IPS DF 6.9 (cell line): Measurements from ENCODE around the gene ACRV1.

ENCODE experiments used
- DNase-seq: peaks from one replicate; pipeline ENCODE4 v3.0.0-alpha.2; 2013; ENCODE audit warnings: low read depth, low spot score
- H3K27ac ChIP-seq: one replicate; pipeline ENCODE4 v1.5.1; 2013; ENCODE audit warnings: low read length, control low read depth
- H3K27me3 ChIP-seq: 2 replicates; pipeline ENCODE4 v1.6.1; 2013; ENCODE audit warnings: mild to moderate bottlenecking, low read length; ENCODE audit not compliant: control insufficient read depth, insufficient read depth
- H3K36me3 ChIP-seq: 2 replicates; pipeline ENCODE4 v1.6.1; 2013; ENCODE audit warnings: low read length; ENCODE audit not compliant: control insufficient read depth, insufficient read depth
- H3K4me1 ChIP-seq: 2 replicates; pipeline ENCODE4 v1.6.1; 2013; ENCODE audit warnings: low read length; ENCODE audit not compliant: control insufficient read depth, insufficient read depth
- H3K4me3 ChIP-seq: 2 replicates; pipeline ENCODE4 v1.5.1; 2013; ENCODE audit warnings: mild to moderate bottlenecking, low read length
- H3K9me3 ChIP-seq: 2 replicates; pipeline ENCODE4 v1.6.1; 2013; ENCODE audit warnings: low read length, inconsistent platforms; ENCODE audit not compliant: control insufficient read depth, insufficient read depth
- WGBS: extraction: QIAGEN DNeasy Blood & Tissue Kit; methylation state at CpG from one replicate; pipeline ENCODE4 v1.1.7; 2013; ENCODE audit warnings: mixed read lengths, missing lambda C conversion rate; ENCODE audit not compliant: insufficient read length, insufficient coverage; 5-methylcytosine and 5-hydroxymethylcytosine counted together

Gene ACRV1

GRCh38 chr11:125689274-125689859 is 8.7 kb upstream of the ACRV1 start:
- Histone ChIP-seq H3K9me3 (no peaks in the 10 kb centered on the region), H3K4me1 (no peaks in the 10 kb centered on the region), H3K27me3 (no peaks in the 10 kb centered on the region), H3K4me3 (no peak overlapping the region), H3K27ac (no peak overlapping the region), H3K36me3 (0 out of 2 replicates have a peak, but pooled peaks cover 3% of the 10 kb centered on the region)
- WGBS = 100% methylated on average over 1 of the region's 6 CpGs
- DNase-seq = no peak

- no peaks in the 10 kb centered on the region for H3K27me3 ChIP-seq
- no peaks in the 10 kb centered on the region for H3K9me3 ChIP-seq
- H3K36me3 ChIP-seq = 0 out of 2 replicates have a peak, but pooled peaks cover 3% of the 10 kb centered on the region
- H3K4me1 ChIP-seq = no peaks in the 10 kb centered on the region
- H3K27ac ChIP-seq = no peak overlapping the region
- DNase-seq = no peak
- no peak overlapping the region for H3K4me3 ChIP-seq
- WGBS = no CpG with 5 or more reads among the region's 3 CpGs
Measured at GRCh38 chr11:125688632-125689031, 8.0 kb upstream of the ACRV1 start.

GRCh38 chr11:125688066-125688465 is 7.4 kb upstream of the ACRV1 start:
- no CpG with 5 or more reads among the region's 11 CpGs for WGBS
- no peak for DNase-seq

GRCh38 chr11:125685228-125685627 is 4.6 kb upstream of the ACRV1 start:
- no peak overlapping the region for H3K4me3 ChIP-seq
- no peak for DNase-seq
- no peaks in the 10 kb centered on the region for H3K36me3 ChIP-seq
- no peaks in the 10 kb centered on the region for H3K4me1 ChIP-seq
- H3K27me3 ChIP-seq = no peaks in the 10 kb centered on the region
- no peak overlapping the region for H3K27ac ChIP-seq
- no peaks in the 10 kb centered on the region for H3K9me3 ChIP-seq
- WGBS = 100% methylated on average over 1 of the region's 9 CpGs

More at GRCh38 chr11:125688066-125688465, 7.4 kb upstream of the ACRV1 start:
- Histone ChIP-seq H3K27me3 (no peaks in the 10 kb centered on the region), H3K27ac (no peak overlapping the region), H3K4me3 (no peak overlapping the region), H3K36me3 (no peaks in the 10 kb centered on the region), H3K4me1 (no peaks in the 10 kb centered on the region), H3K9me3 (no peaks in the 10 kb centered on the region)

GRCh38 chr11:125679837-125680236 is 810 bp downstream of the ACRV1 start:
- H3K4me3 ChIP-seq = no peak overlapping the region
- H3K27me3 ChIP-seq = no peaks in the 10 kb centered on the region
- no peaks in the 10 kb centered on the region; the same call in 1 of the 2 replicates for H3K36me3 ChIP-seq
- no CpG with 5 or more reads among the region's 2 CpGs for WGBS
- no peaks in the 10 kb centered on the region for H3K4me1 ChIP-seq
- H3K27ac ChIP-seq = no peak overlapping the region
- no peak for DNase-seq
- H3K9me3 ChIP-seq = no peaks in the 10 kb centered on the region

- Histone ChIP-seq H3K27me3 (no peaks in the 10 kb centered on the region), H3K36me3 (no peaks in the 10 kb centered on the region; the same call in 1 of the 2 replicates), H3K27ac (no peak overlapping the region), H3K4me1 (no peaks in the 10 kb centered on the region), H3K9me3 (no peaks in the 10 kb centered on the region), H3K4me3 (no peak overlapping the region)
- no CpG with 5 or more reads among the region's 4 CpGs for WGBS
- DNase-seq = no peak
Measured at GRCh38 chr11:125679397-125679796, 1.2 kb downstream of the ACRV1 start.

DNA sequence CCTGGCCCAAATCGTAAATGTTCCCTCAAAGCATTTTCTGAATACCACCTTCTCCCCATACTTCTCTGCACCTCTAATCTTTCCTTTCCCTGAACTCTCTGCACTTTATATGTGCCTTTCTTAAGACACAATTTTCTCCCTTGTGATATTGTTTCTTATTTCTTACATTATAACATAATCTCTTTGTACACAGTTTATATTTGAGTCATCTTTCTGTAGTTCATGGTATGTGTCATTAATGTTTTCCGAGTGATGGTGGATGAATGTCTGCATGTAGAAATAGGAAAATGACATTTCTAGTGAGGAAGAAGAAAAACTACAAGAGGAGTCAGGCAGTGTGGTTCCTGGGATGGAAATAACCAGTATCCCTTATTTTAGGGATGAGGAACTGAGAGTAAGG is 5.5 kb downstream of the ACRV1 start:
- Histone ChIP-seq H3K36me3 (no peaks in the 10 kb centered on the region; the same call in 1 of the 2 replicates), H3K27me3 (no peaks in the 10 kb centered on the region), H3K4me3 (no peak overlapping the region), H3K27ac (no peak overlapping the region), H3K4me1 (no peaks in the 10 kb centered on the region), H3K9me3 (no peaks in the 10 kb centered on the region)
- no peak for DNase-seq
- no CpG with 5 or more reads among the region's 2 CpGs for WGBS

GRCh38 chr11:125674210-125674609 is 6.4 kb downstream of the ACRV1 start:
- Histone ChIP-seq H3K27ac (no peak overlapping the region), H3K9me3 (no peaks in the 10 kb centered on the region), H3K4me1 (no peaks in the 10 kb centered on the region), H3K36me3 (no peaks in the 10 kb centered on the region; the same call in 1 of the 2 replicates), H3K27me3 (no peaks in the 10 kb centered on the region), H3K4me3 (no peak overlapping the region)
- WGBS = no CpG with 5 or more reads among the region's 2 CpGs
- no peak for DNase-seq

DNA sequence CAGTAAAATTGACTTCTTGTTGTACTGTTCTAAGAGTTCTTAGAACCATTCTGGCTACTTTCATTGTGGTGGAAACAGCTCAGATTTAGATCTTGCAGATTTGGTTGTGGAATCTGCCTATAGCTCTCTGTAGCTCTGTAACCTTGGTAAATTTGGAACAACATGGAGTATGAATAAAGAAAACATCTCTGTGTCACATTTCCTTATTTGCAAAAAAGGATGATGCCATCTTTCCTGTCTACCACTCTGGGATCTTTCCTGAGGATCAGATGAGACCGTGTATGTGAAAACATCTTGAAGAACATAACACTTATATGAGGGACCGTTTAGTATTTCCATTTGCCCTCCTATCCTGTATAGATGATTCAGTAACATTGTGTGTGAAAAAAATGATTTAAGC is 9.1 kb downstream of the ACRV1 start:
- no peak for DNase-seq
- no CpG with 5 or more reads among the region's 2 CpGs for WGBS
- Histone ChIP-seq H3K27me3 (no peaks in the 10 kb centered on the region), H3K4me1 (no peaks in the 10 kb centered on the region), H3K4me3 (no peak overlapping the region), H3K36me3 (no peaks in the 10 kb centered on the region), H3K9me3 (no peaks in the 10 kb centered on the region), H3K27ac (no peak overlapping the region)

DNA sequence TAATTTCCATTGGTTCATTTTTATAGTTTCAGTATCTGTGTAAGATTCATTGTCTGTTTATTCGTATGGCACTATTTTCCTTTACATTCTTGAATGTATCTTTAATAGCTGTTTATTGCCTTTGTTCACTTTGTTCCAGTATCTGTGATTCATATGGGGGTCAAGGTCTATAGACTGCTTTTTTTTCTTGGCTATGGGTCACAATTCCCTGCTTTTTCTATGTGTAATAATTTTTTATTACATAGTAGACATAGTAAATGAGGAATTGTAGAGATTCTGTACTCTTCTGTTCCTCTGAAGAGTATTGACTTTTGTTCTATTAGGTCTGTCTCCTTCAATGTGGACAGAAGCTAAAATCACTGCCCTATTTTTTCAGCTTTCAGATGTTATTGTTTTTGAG is 10.5 kb downstream of the ACRV1 start:
- Histone ChIP-seq H3K4me1 (no peaks in the 10 kb centered on the region), H3K27ac (no peak overlapping the region), H3K9me3 (no peaks in the 10 kb centered on the region), H3K36me3 (no peaks in the 10 kb centered on the region), H3K4me3 (no peak overlapping the region), H3K27me3 (no peaks in the 10 kb centered on the region)
- WGBS = no CpG with 5 or more reads among the region's 1 CpG
- DNase-seq = no peak

- Histone ChIP-seq H3K36me3 (no peaks in the 10 kb centered on the region; the same call in 1 of the 2 replicates), H3K4me1 (no peaks in the 10 kb centered on the region), H3K4me3 (no peak overlapping the region), H3K27ac (no peak overlapping the region), H3K9me3 (no peaks in the 10 kb centered on the region), H3K27me3 (no peaks in the 10 kb centered on the region)
- no CpG with 5 or more reads among the region's 2 CpGs for WGBS
- no peak for DNase-seq
Measured at GRCh38 chr11:125667151-125667550, 13.5 kb downstream of the ACRV1 start.
